KMS-11 (cell line): ENCODE measurements around the gene BICDL1.

Experiments used
- H2AFZ ChIP-seq: fragments of 200-600 bp; sonication (generic); 2 replicates; pipeline ENCODE4 v1.6.1; 2016; ENCODE audit warnings: antibody characterized with exemption, mixed run types, low read depth
- H3K27ac ChIP-seq: fragments of 200-600 bp; sonication (generic); 2 replicates; pipeline ENCODE4 v1.6.1; 2016; ENCODE audit warnings: mild to moderate bottlenecking, mixed run types
- H3K27me3 ChIP-seq: fragments of 200-600 bp; sonication (generic); 2 replicates; pipeline ENCODE4 v1.6.1; 2017; ENCODE audit warnings: mild to moderate bottlenecking, low read depth, mixed run types, moderate library complexity; ENCODE audit not compliant: insufficient read depth
- H3K36me3 ChIP-seq: fragments of 200-600 bp; sonication (generic); 2 replicates; pipeline ENCODE4 v1.6.1; 2017; ENCODE audit warnings: mild to moderate bottlenecking, mixed run types; ENCODE audit not compliant: insufficient read depth
- H3K4me1 ChIP-seq: fragments of 200-600 bp; sonication (generic); 2 replicates; pipeline ENCODE4 v1.6.1; 2016; ENCODE audit warnings: mild to moderate bottlenecking, low read depth, mixed run types; ENCODE audit not compliant: poor library complexity, severe bottlenecking
- H3K4me2 ChIP-seq: fragments of 200-600 bp; sonication (generic); 2 replicates; pipeline ENCODE4 v1.7.0; 2016; ENCODE audit warnings: mild to moderate bottlenecking, mixed run types
- H3K4me3 ChIP-seq: fragments of 200-600 bp; sonication (generic); IDR thresholded peaks from 2 replicates; pipeline ENCODE4 v1.6.1; 2017; ENCODE audit warnings: low read depth, low read length, mixed read lengths; ENCODE audit not compliant: insufficient read depth
- H3K79me2 ChIP-seq: fragments of 200-600 bp; sonication (generic); 2 replicates; pipeline ENCODE4 v1.6.1; 2016; ENCODE audit warnings: low read depth, mixed run types; ENCODE audit not compliant: insufficient read depth
- H3K9ac ChIP-seq: fragments of 200-600 bp; sonication (generic); 2 replicates; pipeline ENCODE4 v1.6.1; 2016; ENCODE audit warnings: mild to moderate bottlenecking, mixed run types
- H4K20me1 ChIP-seq: fragments of 200-600 bp; sonication (generic); 2 replicates; pipeline ENCODE4 v1.6.1; 2016; ENCODE audit warnings: mild to moderate bottlenecking, mixed run types; ENCODE audit not compliant: insufficient read depth
- TF ChIP-seq, protein P1 (sequence below): fragments of 200-600 bp; sonication (generic); conservative IDR thresholded peaks from 2 replicates; pipeline ENCODE4 v1.6.1; 2017; ENCODE audit warnings: low read depth, mild to moderate bottlenecking, antibody characterized with exemption, low read length, moderate library complexity, mixed read lengths

The BICDL1 gene

DNA sequence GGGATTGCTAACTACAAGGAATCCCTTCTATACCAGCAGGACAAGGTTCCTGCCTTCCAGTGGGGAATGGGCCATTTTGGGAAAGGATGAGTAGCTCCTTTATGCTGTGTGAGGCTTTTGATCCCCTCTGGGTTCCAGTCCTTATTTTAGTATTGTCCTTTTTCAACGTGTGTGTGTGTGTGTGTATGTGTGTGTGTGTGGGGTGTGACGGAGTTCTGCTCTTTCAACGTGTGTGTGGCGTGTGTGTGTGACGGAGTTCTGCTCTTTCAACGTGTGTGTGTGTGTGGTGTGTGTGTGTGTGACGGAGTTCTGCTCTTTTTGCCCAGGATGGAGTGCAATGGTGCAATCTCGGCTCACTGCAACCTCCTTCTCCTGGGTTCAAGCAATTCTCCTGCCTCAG is 100.1 kb downstream of the BICDL1 start:
- Histone ChIP-seq H3K9ac (no peak overlapping the region), H3K4me1 (peaks cover 22% of the 10 kb centered on the region), H4K20me1 (no peaks in the 10 kb centered on the region), H2AFZ (no peak overlapping the region), H3K4me3 (no peak overlapping the region), H3K27me3 (no peaks in the 10 kb centered on the region), H3K36me3 (no peaks in the 10 kb centered on the region), H3K79me2 (no peaks in the 10 kb centered on the region), H3K4me2 (no peak overlapping the region), H3K27ac (no peak overlapping the region)
- TF ChIP-seq, protein P1, sequence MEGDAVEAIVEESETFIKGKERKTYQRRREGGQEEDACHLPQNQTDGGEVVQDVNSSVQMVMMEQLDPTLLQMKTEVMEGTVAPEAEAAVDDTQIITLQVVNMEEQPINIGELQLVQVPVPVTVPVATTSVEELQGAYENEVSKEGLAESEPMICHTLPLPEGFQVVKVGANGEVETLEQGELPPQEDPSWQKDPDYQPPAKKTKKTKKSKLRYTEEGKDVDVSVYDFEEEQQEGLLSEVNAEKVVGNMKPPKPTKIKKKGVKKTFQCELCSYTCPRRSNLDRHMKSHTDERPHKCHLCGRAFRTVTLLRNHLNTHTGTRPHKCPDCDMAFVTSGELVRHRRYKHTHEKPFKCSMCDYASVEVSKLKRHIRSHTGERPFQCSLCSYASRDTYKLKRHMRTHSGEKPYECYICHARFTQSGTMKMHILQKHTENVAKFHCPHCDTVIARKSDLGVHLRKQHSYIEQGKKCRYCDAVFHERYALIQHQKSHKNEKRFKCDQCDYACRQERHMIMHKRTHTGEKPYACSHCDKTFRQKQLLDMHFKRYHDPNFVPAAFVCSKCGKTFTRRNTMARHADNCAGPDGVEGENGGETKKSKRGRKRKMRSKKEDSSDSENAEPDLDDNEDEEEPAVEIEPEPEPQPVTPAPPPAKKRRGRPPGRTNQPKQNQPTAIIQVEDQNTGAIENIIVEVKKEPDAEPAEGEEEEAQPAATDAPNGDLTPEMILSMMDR = no peak

DNA sequence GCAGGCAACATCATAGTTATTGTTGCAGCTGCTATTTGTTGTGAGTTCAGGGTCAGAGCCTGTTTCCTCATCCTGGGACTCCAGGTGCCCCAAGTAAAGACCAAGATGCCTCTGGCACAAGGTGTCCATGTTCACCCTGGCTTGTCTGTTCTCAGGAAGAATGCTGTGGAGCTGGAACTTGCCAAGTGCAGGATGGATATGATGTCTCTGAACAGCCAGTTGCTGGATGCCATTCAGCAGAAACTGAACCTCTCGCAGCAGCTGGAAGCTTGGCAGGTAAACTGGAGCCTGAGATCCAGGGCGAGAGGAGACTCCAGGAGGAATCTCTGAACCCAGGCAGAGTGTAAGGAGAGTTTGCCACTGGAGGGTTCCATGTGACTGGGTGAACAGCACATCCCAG is 100.8 kb downstream of the BICDL1 start:
- no peaks in the 10 kb centered on the region for H3K79me2 ChIP-seq
- peaks cover 22% of the 10 kb centered on the region for H3K4me1 ChIP-seq
- H3K27ac ChIP-seq = no peak overlapping the region
- H3K36me3 ChIP-seq = no peaks in the 10 kb centered on the region
- H2AFZ ChIP-seq = no peak overlapping the region
- H3K4me3 ChIP-seq = no peak overlapping the region
- H3K4me2 ChIP-seq = no peak overlapping the region
- TF ChIP-seq, protein P1 = no peak
- H4K20me1 ChIP-seq = no peaks in the 10 kb centered on the region
- H3K9ac ChIP-seq = no peak overlapping the region
- no peaks in the 10 kb centered on the region for H3K27me3 ChIP-seq

DNA sequence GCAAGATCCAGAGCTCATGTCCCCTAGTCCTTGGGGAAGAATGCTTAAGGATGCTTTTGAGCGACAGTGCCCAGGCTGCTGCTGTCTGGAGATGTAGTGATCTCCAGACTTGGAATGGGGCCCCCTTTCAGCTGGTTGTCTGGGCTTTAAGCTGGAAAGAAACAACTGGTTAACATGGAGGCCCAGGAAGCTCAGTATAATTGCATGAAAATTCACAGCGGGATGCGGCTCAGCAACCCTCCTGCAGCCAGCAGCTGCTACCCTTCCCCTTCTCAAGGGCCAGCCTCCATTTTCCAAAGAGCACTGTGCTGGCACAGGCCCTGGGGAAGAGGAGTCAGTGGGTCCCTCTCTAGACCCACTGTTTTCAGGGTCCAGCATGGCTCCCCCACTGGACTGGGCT is 101.2 kb downstream of the BICDL1 start:
- Histone ChIP-seq H3K9ac (no peak overlapping the region), H3K4me1 (peaks cover 22% of the 10 kb centered on the region), H3K4me2 (no peak overlapping the region), H3K79me2 (no peaks in the 10 kb centered on the region), H4K20me1 (no peaks in the 10 kb centered on the region), H3K27me3 (no peaks in the 10 kb centered on the region), H3K27ac (no peak overlapping the region), H3K36me3 (no peaks in the 10 kb centered on the region), H3K4me3 (no peak overlapping the region), H2AFZ (no peak overlapping the region)
- TF ChIP-seq, protein P1 = no peak

DNA sequence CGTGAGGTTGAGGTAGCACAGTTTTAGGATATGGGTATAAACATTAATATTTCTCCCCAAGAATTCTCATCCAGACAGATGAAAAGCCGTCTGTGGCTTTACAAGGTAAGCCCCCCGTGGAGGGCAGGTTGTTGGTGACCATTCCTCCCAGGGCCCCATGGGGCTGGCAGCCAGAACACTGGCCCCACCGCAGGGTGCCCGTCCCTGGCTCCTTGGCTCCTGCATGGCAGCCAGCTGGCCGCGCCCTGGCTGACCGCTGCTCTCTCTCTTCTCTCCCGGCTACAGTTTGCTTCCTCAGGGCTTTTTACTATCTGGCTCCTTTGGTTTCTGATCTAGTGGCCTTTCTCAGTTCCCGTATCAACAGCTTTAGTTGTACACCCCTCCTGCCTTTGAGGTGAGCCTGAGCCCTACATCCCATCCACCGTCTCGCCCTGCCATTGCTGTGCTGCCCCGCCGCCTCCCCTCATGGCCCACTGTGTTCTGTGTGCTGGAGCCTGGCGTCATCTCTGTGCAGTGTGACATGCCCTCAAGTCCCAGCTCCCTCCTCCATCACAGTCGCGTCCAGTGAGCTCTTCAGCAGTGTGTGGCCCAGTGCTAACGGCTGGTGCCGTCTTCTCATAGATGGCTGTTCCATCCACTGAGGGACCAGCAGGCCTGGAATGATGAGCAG is 101.7 kb downstream of the BICDL1 start:
- no peak overlapping the region for H3K4me3 ChIP-seq
- H4K20me1 ChIP-seq = no peaks in the 10 kb centered on the region
- peaks cover 18% of the 10 kb centered on the region for H3K4me1 ChIP-seq
- H3K27ac ChIP-seq = no peak overlapping the region
- no peaks in the 10 kb centered on the region for H3K36me3 ChIP-seq
- no peak overlapping the region for H3K4me2 ChIP-seq
- H3K27me3 ChIP-seq = no peaks in the 10 kb centered on the region
- H3K9ac ChIP-seq = no peak overlapping the region
- TF ChIP-seq, protein P1 = no peak
- H3K79me2 ChIP-seq = no peaks in the 10 kb centered on the region
- no peak overlapping the region for H2AFZ ChIP-seq
